ENCODE measurements around the gene MAP3K14.
A peak's percentile ranks its signal among the peaks of the same experiment; 100 is the strongest.

The MAP3K14 gene

GRCh38 chr17:45235416-45236281 lies 81.2 kb downstream of the MAP3K14 start:
- DNase-seq (ENCODE audit: low read depth): no peak

DNA sequence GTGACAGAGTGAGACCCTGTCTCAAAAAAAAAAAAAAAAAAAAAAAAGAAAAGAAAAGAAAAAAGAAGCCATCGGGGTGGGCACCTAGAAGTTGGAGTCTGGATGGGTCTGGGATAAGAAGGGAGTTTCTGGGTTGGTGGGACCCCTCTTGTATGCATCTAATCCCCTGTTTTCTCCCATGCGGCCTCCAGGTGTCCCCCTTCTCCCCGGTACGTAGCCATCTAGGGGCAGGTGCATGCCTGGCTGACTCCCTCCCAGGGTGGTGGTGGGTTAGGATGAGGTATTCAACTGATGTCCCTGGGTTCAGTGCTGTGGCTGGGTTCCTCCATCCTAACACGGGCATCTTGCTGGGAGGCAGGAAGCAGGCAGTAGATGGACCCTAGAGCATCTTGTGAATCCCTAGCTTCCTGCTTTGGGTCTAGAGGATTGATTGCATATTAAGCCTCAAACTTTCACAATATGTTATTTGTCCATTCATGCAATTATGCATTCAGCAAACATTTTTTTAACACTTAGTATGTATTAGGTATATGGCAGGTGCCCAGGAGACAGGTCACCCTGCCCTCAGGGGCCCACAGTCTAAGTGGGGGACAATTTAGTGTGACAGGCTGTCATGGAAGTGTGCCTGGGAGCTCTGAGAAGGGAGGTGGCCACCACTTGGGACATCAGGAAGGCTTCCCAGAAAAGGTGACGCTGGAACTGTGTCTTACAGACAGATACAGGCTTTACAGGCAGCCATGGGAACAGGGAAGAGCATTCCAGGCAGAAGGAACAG lies 82.0 kb downstream of the MAP3K14 start:
- DNase-seq (ENCODE audit: low read depth): no peak

GRCh38 chr17:45233423-45233924 lies 83.3 kb downstream of the MAP3K14 start:
- DNase-seq (ENCODE audit: low read depth): no peak

- DNase-seq (ENCODE audit: low read depth): no peak
These were observed 84.1 kb downstream of the MAP3K14 start for GRCh38 chr17:45232514-45233422.

DNA sequence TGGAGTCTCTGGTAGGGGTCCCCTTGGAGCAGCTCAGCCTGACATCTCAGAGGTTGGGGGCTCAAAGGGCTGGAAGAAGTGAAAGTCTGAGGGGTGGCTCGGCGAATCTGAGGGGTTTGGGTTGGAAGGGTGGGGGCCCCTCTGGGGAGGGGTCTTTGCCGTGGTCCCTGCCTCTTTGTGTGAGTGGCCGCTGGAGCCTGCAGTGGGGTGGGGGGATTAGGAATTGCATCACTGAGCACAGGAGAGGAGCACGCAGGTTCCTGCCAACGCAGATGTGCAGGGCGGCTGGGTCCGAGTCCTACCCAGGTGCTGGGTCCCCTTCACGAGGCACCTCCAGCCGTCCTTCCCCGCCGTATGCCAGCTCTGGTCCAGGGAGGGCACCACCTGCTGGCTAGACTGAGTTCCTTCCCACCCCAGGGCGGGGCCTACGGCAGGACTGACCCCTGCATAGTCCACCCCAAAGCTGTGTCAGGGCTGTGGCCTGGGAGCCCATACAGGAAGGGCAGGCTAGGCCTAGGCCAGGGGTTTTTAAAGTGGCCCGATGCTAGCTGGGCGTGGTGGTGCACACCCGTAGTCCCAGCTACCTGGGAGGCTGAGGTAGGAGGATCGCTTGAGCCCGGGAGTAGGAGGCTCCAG lies 85.2 kb downstream of the MAP3K14 start:
- DNase-seq (ENCODE audit: low read depth): no peak

GRCh38 chr17:45230787-45231480 lies 85.9 kb downstream of the MAP3K14 start:
- DNase-seq (ENCODE audit: low read depth): no peak

- DNase-seq (ENCODE audit: low read depth): no peak
These were observed 86.4 kb downstream of the MAP3K14 start for GRCh38 chr17:45230410-45230786.

DNA sequence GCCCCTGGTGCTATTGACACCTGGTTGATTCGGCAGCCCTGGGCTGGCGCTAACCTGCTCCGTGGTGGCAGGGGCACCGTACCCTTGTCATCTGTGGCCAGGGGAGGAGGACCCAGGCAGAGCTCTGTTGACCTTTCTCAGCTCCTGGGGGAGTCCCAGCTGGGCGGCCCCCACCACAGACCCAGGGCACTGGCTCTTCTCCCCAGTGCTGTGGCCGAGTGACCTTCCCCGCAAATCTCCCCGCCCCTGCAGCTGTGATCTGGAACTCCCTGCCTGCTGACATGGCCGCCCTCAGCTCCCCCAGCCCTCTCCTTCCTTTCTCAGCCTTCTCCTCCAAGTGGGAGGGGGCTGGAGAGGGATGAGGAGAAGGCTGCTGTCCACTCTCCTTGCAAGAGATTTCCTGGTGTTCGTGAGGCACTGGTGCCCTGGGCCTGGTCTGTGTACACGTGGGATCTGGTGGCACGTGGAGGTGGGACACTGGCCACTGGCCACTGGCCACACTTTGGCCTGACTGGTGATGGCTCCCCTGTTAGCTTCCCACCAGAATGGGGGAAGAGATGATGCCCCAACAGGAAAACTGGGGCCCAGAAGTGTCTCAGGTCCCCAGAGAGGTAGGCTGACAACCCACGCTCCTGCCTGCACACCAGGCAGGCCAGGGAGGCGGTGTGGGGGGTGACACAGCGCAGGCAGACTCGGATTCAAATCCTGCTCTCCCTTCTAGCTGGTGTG lies 87.0 kb downstream of the MAP3K14 start:
- DNase-seq (ENCODE audit: low read depth): no peak

DNA sequence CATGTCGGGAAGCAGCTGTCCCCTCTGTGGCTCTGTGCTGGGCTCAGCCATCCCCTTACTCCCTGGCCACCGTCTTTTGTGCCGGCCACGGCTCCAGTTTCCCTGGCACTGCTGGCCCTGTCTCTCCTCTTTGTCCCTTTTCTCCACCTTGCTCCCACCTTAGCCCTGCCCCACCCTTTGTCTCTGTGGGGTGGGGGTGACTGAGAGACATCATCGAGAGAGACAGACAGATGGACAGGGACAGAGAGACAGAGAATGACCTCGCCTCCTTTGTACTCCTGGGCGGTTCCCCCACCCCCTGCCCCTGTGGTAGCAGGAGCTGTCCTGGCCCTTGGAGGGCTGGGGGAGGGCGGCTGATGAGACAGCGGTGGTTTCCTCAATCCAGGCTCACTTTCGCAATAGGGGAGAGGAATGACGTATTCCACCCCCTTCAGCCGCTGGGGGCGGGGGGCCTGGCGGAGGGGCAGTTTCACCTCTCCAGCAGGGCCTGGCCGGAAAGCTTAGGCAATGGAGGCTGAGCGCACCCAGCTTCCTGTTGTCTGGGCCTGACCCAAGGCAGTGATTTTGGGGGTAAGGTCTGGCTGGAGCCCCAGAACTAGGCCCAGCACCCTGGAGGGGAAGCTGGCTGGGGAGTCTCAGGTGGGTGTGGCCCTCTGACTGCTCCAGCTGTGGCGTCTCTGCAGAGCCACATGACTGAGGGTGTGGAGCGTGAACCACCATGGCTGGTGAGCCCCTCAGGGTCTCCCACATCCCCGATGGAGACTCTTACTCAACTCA lies 87.9 kb downstream of the MAP3K14 start:
- DNase-seq (ENCODE audit: low read depth): peak; percentile 83

DNA sequence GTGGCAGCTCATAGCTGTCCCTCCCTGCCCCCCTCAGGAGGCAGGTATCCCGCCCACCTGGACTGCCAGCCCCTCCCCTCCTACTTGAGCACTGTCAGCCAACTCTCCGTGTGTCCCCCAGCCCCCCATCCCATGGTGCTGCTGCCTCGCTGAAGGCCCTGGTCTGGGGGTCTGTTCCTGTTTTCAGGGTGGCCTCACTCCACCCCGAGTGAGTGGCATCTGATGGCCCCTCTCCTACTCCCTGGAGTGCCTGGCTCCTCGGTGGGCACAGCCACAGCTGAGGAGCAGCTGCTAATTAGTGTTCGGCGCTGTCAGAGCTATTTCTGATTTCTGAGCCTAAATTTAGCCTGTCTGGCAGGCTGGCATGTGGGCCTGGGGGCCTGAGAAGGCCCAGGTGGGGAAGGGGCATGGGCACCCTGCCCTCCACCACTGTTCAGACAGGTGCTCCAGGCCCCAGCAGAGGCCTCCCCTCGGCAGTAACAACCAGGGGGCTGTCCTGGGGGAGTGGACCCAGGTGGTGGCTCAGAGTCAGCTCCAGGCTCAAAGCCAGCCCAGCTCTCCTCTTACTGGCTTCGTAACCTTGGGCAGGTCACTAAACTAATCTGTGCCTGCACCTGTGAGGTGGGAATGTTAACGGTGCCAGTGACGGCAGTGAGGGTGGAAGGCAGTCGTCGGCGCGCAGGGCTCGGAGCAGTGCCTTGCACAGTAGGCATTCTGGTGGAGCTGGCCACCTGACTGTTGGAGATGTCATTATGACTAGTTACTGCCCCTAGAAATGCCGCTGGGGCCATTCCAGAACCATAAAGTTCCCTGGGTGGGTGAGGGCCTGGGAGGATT lies 88.7 kb downstream of the MAP3K14 start:
- DNase-seq (ENCODE audit: low read depth): no peak

DNA sequence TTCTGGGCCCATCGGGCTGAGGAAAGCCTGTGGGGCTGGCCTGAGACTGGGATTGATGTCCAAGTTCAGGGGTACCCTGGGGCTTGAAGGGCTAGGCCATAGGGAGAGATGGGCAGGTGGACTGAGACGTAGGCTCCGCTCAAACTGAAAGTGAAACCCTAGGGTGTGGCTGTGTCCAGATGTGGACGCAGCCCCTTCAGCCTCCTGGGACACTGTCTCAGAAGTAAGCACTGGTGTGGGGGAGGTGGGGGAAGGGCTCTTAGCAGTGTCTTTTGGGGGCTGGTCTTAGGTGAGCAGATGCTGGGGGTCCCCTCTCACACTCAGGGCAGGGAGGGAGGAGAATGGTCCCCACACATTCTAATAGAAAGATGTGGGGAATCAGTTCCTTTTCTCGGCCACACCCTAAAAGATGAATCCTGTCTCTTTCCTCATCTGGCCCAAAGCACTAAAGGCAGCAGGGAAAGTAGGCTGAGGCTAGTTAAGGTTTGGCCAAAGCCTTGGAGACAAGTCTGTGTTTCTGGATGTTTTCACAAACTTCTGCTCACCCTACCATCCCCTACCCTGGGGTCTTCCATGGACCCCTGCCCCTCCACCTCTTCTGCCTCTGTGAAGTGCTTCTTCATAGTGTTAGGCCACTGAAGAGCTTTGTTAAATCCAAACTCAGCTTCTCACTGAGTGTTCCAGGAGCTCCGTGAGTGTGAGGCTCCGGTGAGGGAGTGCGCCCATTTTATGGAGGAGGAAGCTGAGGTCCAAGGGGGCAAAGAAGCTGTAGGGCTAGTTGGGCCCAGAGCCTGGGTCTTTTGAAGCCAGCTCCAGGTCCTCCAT lies 89.5 kb downstream of the MAP3K14 start:
- no peak for DNase-seq (ENCODE audit: low read depth)

DNA sequence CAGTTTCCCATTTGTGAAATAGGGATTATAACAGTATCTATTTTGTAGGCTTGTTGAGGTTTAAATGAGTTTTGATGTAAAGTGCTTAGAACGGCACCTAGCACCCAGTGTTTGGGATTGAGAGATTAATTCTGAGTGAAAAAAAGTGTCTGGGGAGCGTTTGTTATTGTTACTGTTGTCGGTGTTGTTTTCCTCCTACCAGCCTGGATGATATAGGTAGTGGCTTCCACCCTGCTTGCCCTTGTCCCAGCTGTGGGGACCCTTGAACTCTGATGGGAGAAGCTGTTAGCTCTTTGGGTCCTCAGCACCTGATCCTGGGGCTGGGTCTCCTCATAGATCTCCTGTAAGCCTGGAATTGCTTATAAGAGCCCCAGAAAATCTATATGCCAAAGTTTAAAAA lies 90.2 kb downstream of the MAP3K14 start:
- DNase-seq (ENCODE audit: low read depth): no peak

- DNase-seq (ENCODE audit: low read depth): no peak
These were observed 90.8 kb downstream of the MAP3K14 start for GRCh38 chr17:45225964-45226530.

- no peak for DNase-seq (ENCODE audit: low read depth)
These were observed 91.6 kb downstream of the MAP3K14 start for GRCh38 chr17:45225051-45225700.

DNA sequence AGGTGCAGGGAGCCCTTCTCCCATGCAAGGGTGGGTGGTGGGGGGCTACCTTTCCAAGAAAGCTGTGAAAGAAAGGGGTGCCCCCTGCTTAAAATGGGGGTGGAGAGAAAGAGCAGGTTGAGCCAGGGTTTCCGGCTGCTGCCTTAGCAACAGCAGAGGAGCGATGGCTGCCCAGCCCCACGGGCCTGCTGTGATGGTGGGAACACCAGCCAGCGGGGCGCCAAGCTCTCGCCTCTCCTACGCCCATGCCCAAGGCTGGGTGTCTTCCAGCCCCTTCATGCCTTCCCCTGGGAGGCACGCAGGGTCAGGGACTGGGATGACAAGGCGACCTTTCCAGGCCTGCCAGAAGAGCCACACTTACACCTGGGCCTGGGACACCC lies 92.2 kb downstream of the MAP3K14 start:
- no peak for DNase-seq (ENCODE audit: low read depth)

Measured in stromal cell of bone marrow (primary cell).